Neural cell (in vitro differentiated cells): ENCODE data around the gene KRT86. TPM values are rescaled to one million over a fixed set of nuclear protein-coding genes. Genes with fewer than 3 reads are reported as not detected.

ENCODE experiments used
- H2AFZ ChIP-seq: fragments of 200-600, 300-800 bp; sonication (generic), shearing (Covaris generic); 2 replicates; pipeline ENCODE4 v1.6.0; 2014; ENCODE audit warnings: low read depth, mild to moderate bottlenecking, antibody characterized with exemption, low read length, moderate library complexity
- H3F3A ChIP-seq: fragments of 200-600 bp; shearing (Covaris generic); 2 replicates; pipeline ENCODE4 v1.6.1; 2016; ENCODE audit warnings: mild to moderate bottlenecking, moderate library complexity, mixed read lengths, antibody characterized with exemption, low read length; ENCODE audit not compliant: insufficient read depth, poor library complexity, severe bottlenecking
- H3K27ac ChIP-seq: fragments of 200-600, 300-800 bp; sonication (generic), shearing (Covaris generic); 2 replicates; pipeline ENCODE4 v1.5.1; 2014; ENCODE audit warnings: mild to moderate bottlenecking, low read length, moderate library complexity
- H3K27me3 ChIP-seq: fragments of 300-800, 200-600 bp; sonication (generic), shearing (Covaris generic); 2 replicates; pipeline ENCODE4 v1.6.0; 2014; ENCODE audit warnings: mild to moderate bottlenecking, low read depth, low read length, moderate library complexity; ENCODE audit not compliant: insufficient read depth
- H3K36me3 ChIP-seq: fragments of 300-800, 200-600 bp; sonication (generic), shearing (Covaris generic); 2 replicates; pipeline ENCODE4 v1.5.1; 2014; ENCODE audit warnings: mild to moderate bottlenecking, antibody characterized with exemption, low read length, moderate library complexity; ENCODE audit not compliant: insufficient read depth
- H3K4me2 ChIP-seq: fragments of 300-800, 200-600 bp; sonication (generic), shearing (Covaris generic); 2 replicates; pipeline ENCODE4 v1.6.0; 2014; ENCODE audit warnings: mild to moderate bottlenecking, low read length
- H3K4me3 ChIP-seq: fragments of 300-800, 200-600 bp; sonication (generic), shearing (Covaris generic); 2 replicates; pipeline ENCODE4 v1.5.1; 2014; ENCODE audit warnings: mild to moderate bottlenecking, low read length, moderate library complexity
- H3K79me2 ChIP-seq: fragments of 200-600 bp; shearing (Covaris generic); replicated peaks from 2 replicates; pipeline ENCODE4 v1.6.0; 2014; ENCODE audit warnings: mild to moderate bottlenecking, low read length, moderate library complexity; ENCODE audit not compliant: insufficient read depth
- H3K9ac ChIP-seq: fragments of 300-800, 200-600 bp; sonication (generic), shearing (Covaris generic); 2 replicates; pipeline ENCODE4 v1.6.1; 2016; ENCODE audit warnings: mild to moderate bottlenecking, low read length, mixed read lengths
- H3K9me2 ChIP-seq: fragments of 200-600 bp; shearing (Covaris generic); 2 replicates; pipeline ENCODE4 v1.6.1; 2016; ENCODE audit warnings: mild to moderate bottlenecking, low read length, mixed read lengths; ENCODE audit not compliant: insufficient read depth
- H3K9me3 ChIP-seq: fragments of 200-600, 300-800 bp; sonication (generic), shearing (Covaris generic); 2 replicates; pipeline ENCODE4 v1.6.1; 2016; ENCODE audit warnings: mild to moderate bottlenecking, mixed run types, low read length, moderate library complexity, mixed read lengths
- H4K20me1 ChIP-seq: fragments of 200-600 bp; shearing (Covaris generic); 2 replicates; pipeline ENCODE4 v1.6.1; 2016; ENCODE audit warnings: mild to moderate bottlenecking, mixed run types; ENCODE audit not compliant: insufficient read depth
- CTCF ChIP-seq: fragments of 450-650 bp; IDR thresholded peaks from 2 replicates; pipeline ENCODE4 v1.5.1; 2014; ENCODE audit warnings: antibody characterized with exemption, mild to moderate bottlenecking, moderate library complexity; ENCODE audit not compliant: poor library complexity, severe bottlenecking
- EP300 ChIP-seq: fragments of 450-650 bp; conservative IDR thresholded peaks from 2 replicates; pipeline ENCODE4 v1.6.1; 2014; ENCODE audit warnings: antibody characterized with exemption, mild to moderate bottlenecking, moderate library complexity; ENCODE audit not compliant: poor library complexity, severe bottlenecking
- EZH2 ChIP-seq: fragments of 200-600, 300-800 bp; shearing (Covaris generic), sonication (generic); IDR thresholded peaks from 2 replicates; pipeline ENCODE4 v1.6.1; 2014; ENCODE audit warnings: antibody characterized with exemption, low read length, borderline replicate concordance, mild to moderate bottlenecking; ENCODE audit not compliant: insufficient read depth, poor library complexity, severe bottlenecking
- MXI1 ChIP-seq: fragments of 450-650 bp; conservative IDR thresholded peaks from 2 replicates; pipeline ENCODE4 v1.6.1; 2014; ENCODE audit warnings: antibody characterized with exemption, mild to moderate bottlenecking; ENCODE audit not compliant: poor library complexity, severe bottlenecking
- POLR2AphosphoS5 ChIP-seq: IDR thresholded peaks from 2 replicates; pipeline ENCODE4 v1.6.1; 2012
- RAD21 ChIP-seq: fragments of 450-650 bp; conservative IDR thresholded peaks from 2 replicates; pipeline ENCODE4 v1.6.1; 2014; ENCODE audit warnings: antibody characterized with exemption, mild to moderate bottlenecking, moderate library complexity
- REST ChIP-seq: IDR thresholded peaks from 2 replicates; pipeline ENCODE4 v1.6.1; 2012; ENCODE audit warnings: borderline replicate concordance
- SMC3 ChIP-seq: fragments of 450-650 bp; conservative IDR thresholded peaks from 2 replicates; pipeline ENCODE4 v1.6.1; 2014; ENCODE audit warnings: antibody characterized with exemption, mild to moderate bottlenecking, moderate library complexity; ENCODE audit not compliant: poor library complexity
- TAF1 ChIP-seq: IDR thresholded peaks from 2 replicates; pipeline ENCODE4 v1.6.1; 2012; ENCODE audit warnings: low read depth
- polyA plus RNA-seq: library from polyadenylated mRNA; depleted of rRNA; stranded (reverse); fragments of >200 nt; gene quantifications from 2 replicates; pipeline ENCODE4 v1.2.3, GENCODE V29; 2014

The KRT86 gene
- polyA plus RNA-seq, 1 donor from 2014 or later = not detected

- H4K20me1 ChIP-seq = no peaks in the 10 kb centered on the region
- no peak for TF ChIP-seq CTCF
- TF ChIP-seq RAD21 = no peak
- no peak for TF ChIP-seq EP300
- no peak for TF ChIP-seq TAF1
- TF ChIP-seq EZH2 = no peak
- no peak for TF ChIP-seq MXI1
- TF ChIP-seq REST = no peak
- no peak for TF ChIP-seq SMC3
- no peak for TF ChIP-seq POLR2AphosphoS5
Observed at GRCh38 chr12:52355176-52355575, 80.7 kb downstream of the KRT86 start.

GRCh38 chr12:52356031-52356761 is 81.8 kb downstream of the KRT86 start:
- Histone ChIP-seq H3K9me3 (no peaks in the 10 kb centered on the region), H4K20me1 (no peaks in the 10 kb centered on the region), H2AFZ (no peak overlapping the region), H3K36me3 (no peaks in the 10 kb centered on the region), H3K79me2 (no peaks in the 10 kb centered on the region), H3K4me2 (no peak overlapping the region), H3K4me3 (no peak overlapping the region), H3F3A (no peaks in the 10 kb centered on the region), H3K9me2 (no peaks in the 10 kb centered on the region), H3K27ac (no peak overlapping the region), H3K9ac (no peak overlapping the region), H3K27me3 (no peaks in the 10 kb centered on the region)
- TF ChIP-seq POLR2AphosphoS5 (no peak), SMC3 (no peak), RAD21 (no peak), CTCF (no peak), TAF1 (no peak), EP300 (no peak), MXI1 (no peak), EZH2 (no peak), REST (no peak)

More at GRCh38 chr12:52355176-52355575, 80.7 kb downstream of the KRT86 start:
- no peak overlapping the region for H2AFZ ChIP-seq
- no peaks in the 10 kb centered on the region for H3K79me2 ChIP-seq
- H3K9ac ChIP-seq = no peak overlapping the region
- H3K4me2 ChIP-seq = no peak overlapping the region
- H3K27ac ChIP-seq = no peak overlapping the region
- H3K36me3 ChIP-seq = no peaks in the 10 kb centered on the region
- H3F3A ChIP-seq = no peaks in the 10 kb centered on the region
- no peaks in the 10 kb centered on the region for H3K9me3 ChIP-seq
- no peaks in the 10 kb centered on the region for H3K9me2 ChIP-seq
- H3K27me3 ChIP-seq = no peaks in the 10 kb centered on the region
- no peak overlapping the region for H3K4me3 ChIP-seq
